Upper lobe of left lung (tissue), 6 donors: ENCODE measurements around the gene NSUN3. TPM values are rescaled to one million over a fixed set of nuclear protein-coding genes. Genes with fewer than 3 reads are reported as not detected.

Experiments
- ATAC-seq, 2 donors: fragments of 200-7000 bp; cut with Tn5 transposase; one replicate each; pipeline ENCODE4 v1.9.1; 2022; ENCODE audit warnings: mild to moderate bottlenecking in 2 of 2, moderate library complexity in 2 of 2; ENCODE audit not compliant: low FRiP score in 2 of 2
- DNase-seq, 2 donors: peaks; one replicate each; pipeline ENCODE4 v3.0.0-alpha.2; 2019 to 2020
- H3K27ac ChIP-seq, 4 donors: fragments of 200-600 bp; sonication (generic); one replicate each; pipeline ENCODE4 v1.5.1; 2016 to 2019
- H3K27me3 ChIP-seq, 4 donors: fragments of 200-600 bp; sonication (generic); one replicate each; pipeline ENCODE4 v1.5.1; 2017 to 2019
- H3K36me3 ChIP-seq, 4 donors: fragments of 200-600 bp; sonication (generic); one replicate each; pipeline ENCODE4 v1.5.1; 2016 to 2019
- H3K4me1 ChIP-seq, 4 donors: fragments of 200-600 bp; sonication (generic); one replicate each; pipeline ENCODE4 v1.5.1; 2018 to 2019
- H3K4me3 ChIP-seq, 4 donors: fragments of 200-600 bp; sonication (generic); one replicate each; pipeline ENCODE4 v1.5.1; 2017 to 2019; ENCODE audit warnings: mild to moderate bottlenecking in 2 of 4, moderate library complexity in 1 of 4
- H3K9me3 ChIP-seq, 4 donors: fragments of 200-600 bp; sonication (generic); one replicate each; pipeline ENCODE4 v1.5.1; 2018 to 2019
- CTCF ChIP-seq, 6 experiments: fragments of 450-650 bp in 4 of 6; fragments of 200-600 bp in 2 of 6; sonication (generic) in 2 of 6; IDR thresholded peaks; one replicate each; pipeline ENCODE4 v1.5.1; 2016 to 2019; ENCODE audit warnings: antibody characterized with exemption in 6 of 6
- EP300 ChIP-seq, 4 donors: sonication (generic); formaldehyde crosslinking; IDR thresholded peaks; one replicate each; pipeline ENCODE4 v1.5.1; 2017; ENCODE audit warnings: antibody characterized with exemption in 4 of 4, control low read depth in 2 of 4
- POLR2A ChIP-seq, 4 donors: fragments of 450-650 bp; IDR thresholded peaks; one replicate each; pipeline ENCODE4 v1.5.1; 2016 to 2017; ENCODE audit warnings: antibody characterized with exemption in 4 of 4, mild to moderate bottlenecking in 2 of 4
- POLR2AphosphoS5 ChIP-seq, 2 donors: sonication (generic); formaldehyde crosslinking; IDR thresholded peaks; one replicate each; pipeline ENCODE4 v1.5.1; 2017; ENCODE audit warnings: antibody characterized with exemption in 2 of 2
- WGBS, 2 donors: methylation state at CpG; one replicate each; pipeline ENCODE4 v1.1.5; 2017 to 2018; 5-methylcytosine and 5-hydroxymethylcytosine counted together
- total RNA-seq, 6 donors: library from RNA; depleted of rRNA in 4 of 6; stranded (reverse); fragments of >200 nt in 4 of 6; gene quantifications; one replicate each; pipeline versions ENCODE4 v1.1.0 to v1.2.1, GENCODE V29; 2016 to 2021
- donor health status: DM: no; HTN: no; CAD: no; lungs with moderate emphysema.
- donor health status: DM: no; HTN: yes; CAD: no; lungs with severe emphysema.

Gene NSUN3
- total RNA-seq, 6 donors from 2014 or later: 5.2 to 24.1 (median 13.9) TPM

GRCh38 chr3:94147012-94147411, 84.2 kb downstream of the NSUN3 start:
- Histone ChIP-seq H3K36me3 (no peaks in the 10 kb centered on the region), H3K27me3 (no peaks in the 10 kb centered on the region), H3K4me1 (no peaks in the 10 kb centered on the region), H3K4me3 (no peak overlapping the region), H3K9me3 (no peaks in the 10 kb centered on the region), H3K27ac (no peak overlapping the region)
- 80 to 84% methylated on average over 3 of the region's 3 CpGs for WGBS, 2 donors
- ATAC-seq (no peak), DNase-seq (no peak)
- no peak for TF ChIP-seq POLR2AphosphoS5 (IDR thresholded peaks at IDR 0.05)
- no peak for TF ChIP-seq EP300 (IDR thresholded peaks at IDR 0.05)
- no peak for TF ChIP-seq POLR2A (IDR thresholded peaks at IDR 0.05)
- TF ChIP-seq CTCF (IDR thresholded peaks at IDR 0.05): no peak

- no peaks in the 10 kb centered on the region for H3K36me3 ChIP-seq
- H3K9me3 ChIP-seq: no peaks in the 10 kb centered on the region
- H3K4me1 ChIP-seq: no peaks in the 10 kb centered on the region
- no peak for ATAC-seq
- 55 to 63% methylated on average over 2 of the region's 2 CpGs for WGBS, 2 donors
- no peak overlapping the region for H3K4me3 ChIP-seq
- H3K27ac ChIP-seq: no peak overlapping the region
- no peak for DNase-seq
- TF ChIP-seq POLR2AphosphoS5 (IDR thresholded peaks at IDR 0.05) (no peak), EP300 (IDR thresholded peaks at IDR 0.05) (no peak), CTCF (IDR thresholded peaks at IDR 0.05) (no peak), POLR2A (IDR thresholded peaks at IDR 0.05) (no peak)
- H3K27me3 ChIP-seq: no peaks in the 10 kb centered on the region
These were observed 87.3 kb downstream of the NSUN3 start for GRCh38 chr3:94150113-94150512.

GRCh38 chr3:94156626-94157025, 93.8 kb downstream of the NSUN3 start:
- no peak for TF ChIP-seq POLR2A (IDR thresholded peaks at IDR 0.05)
- TF ChIP-seq POLR2AphosphoS5 (IDR thresholded peaks at IDR 0.05): no peak
- ATAC-seq (no peak), DNase-seq (no peak)
- WGBS, 2 donors: 60 to 79% methylated on average over 1 of the region's 1 CpG
- no peaks in the 10 kb centered on the region for H3K36me3 ChIP-seq
- no peaks in the 10 kb centered on the region for H3K27me3 ChIP-seq
- no peaks in the 10 kb centered on the region for H3K4me1 ChIP-seq
- no peak overlapping the region for H3K4me3 ChIP-seq
- no peaks in the 10 kb centered on the region for H3K9me3 ChIP-seq
- no peak overlapping the region for H3K27ac ChIP-seq

GRCh38 chr3:94158512-94158911, 95.7 kb downstream of the NSUN3 start:
- DNase-seq (no peak), ATAC-seq (no peak)
- WGBS, 2 donors: 85 to 88% methylated on average over 4 of the region's 4 CpGs
- TF ChIP-seq POLR2A (IDR thresholded peaks at IDR 0.05) (no peak), POLR2AphosphoS5 (IDR thresholded peaks at IDR 0.05) (no peak)
- no peaks in the 10 kb centered on the region for H3K4me1 ChIP-seq
- no peaks in the 10 kb centered on the region for H3K36me3 ChIP-seq
- no peak overlapping the region for H3K27ac ChIP-seq
- H3K9me3 ChIP-seq: no peaks in the 10 kb centered on the region
- no peak overlapping the region for H3K4me3 ChIP-seq
- H3K27me3 ChIP-seq: no peaks in the 10 kb centered on the region

GRCh38 chr3:94159062-94159828, 96.4 kb downstream of the NSUN3 start:
- DNase-seq (no peak), ATAC-seq (peak in 1 of 2 donors; percentile 60)
- no peaks in the 10 kb centered on the region for H3K4me1 ChIP-seq
- H3K4me3 ChIP-seq: no peak overlapping the region
- no peak overlapping the region for H3K27ac ChIP-seq
- no peaks in the 10 kb centered on the region for H3K27me3 ChIP-seq
- 58 to 64% methylated on average over 9 of the region's 9 CpGs for WGBS, 2 donors
- H3K36me3 ChIP-seq: no peaks in the 10 kb centered on the region
- no peaks in the 10 kb centered on the region for H3K9me3 ChIP-seq
- TF ChIP-seq POLR2A (IDR thresholded peaks at IDR 0.05) (no peak), CTCF (IDR thresholded peaks at IDR 0.05) (no peak), EP300 (IDR thresholded peaks at IDR 0.05) (no peak), POLR2AphosphoS5 (IDR thresholded peaks at IDR 0.05) (no peak)

- Histone ChIP-seq H3K4me1 (no peaks in the 10 kb centered on the region), H3K36me3 (no peaks in the 10 kb centered on the region), H3K9me3 (no peaks in the 10 kb centered on the region), H3K27me3 (no peaks in the 10 kb centered on the region), H3K27ac (no peak overlapping the region), H3K4me3 (no peak overlapping the region)
- WGBS, 2 donors: 77 to 83% methylated on average over 3 of the region's 3 CpGs
- DNase-seq (no peak), ATAC-seq (no peak)
- no peak for TF ChIP-seq CTCF (IDR thresholded peaks at IDR 0.05)
- no peak for TF ChIP-seq POLR2AphosphoS5 (IDR thresholded peaks at IDR 0.05)
- no peak for TF ChIP-seq POLR2A (IDR thresholded peaks at IDR 0.05)
- TF ChIP-seq EP300 (IDR thresholded peaks at IDR 0.05): no peak
These were observed 99.8 kb downstream of the NSUN3 start for GRCh38 chr3:94162700-94163099.
